Fibroblast of lung (primary cell): ENCODE measurements around the gene ULBP2. TPM values are rescaled to one million over a fixed set of nuclear protein-coding genes. Genes with fewer than 3 reads are reported as not detected.
"Not testable (repeated sequence)": the region's sequence is repeated elsewhere in the genome, so short reads cannot be mapped to it uniquely, and the experiment has no call there.

Experiments
- DNase-seq, 2 donors: peaks; one replicate each; pipeline versions ENCODE4 v3.0.0 to v3.0.0-alpha.2; 2010; ENCODE audit warnings: low read depth in 2 of 2
- H2AFZ ChIP-seq: 2 replicates; pipeline ENCODE4 v1.5.1; 2012; ENCODE audit warnings: low read length, control low read depth, inconsistent platforms
- H3K27ac ChIP-seq: 2 replicates; pipeline ENCODE4 v1.5.1; 2011; ENCODE audit warnings: low read length, control low read depth; ENCODE audit not compliant: insufficient read depth
- H3K27me3 ChIP-seq: 2 replicates; pipeline ENCODE4 v1.5.1; 2011; ENCODE audit warnings: mild to moderate bottlenecking, low read length; ENCODE audit not compliant: control insufficient read depth, insufficient read depth
- H3K36me3 ChIP-seq: 2 replicates; pipeline ENCODE4 v1.5.1; 2011; ENCODE audit warnings: low read length; ENCODE audit not compliant: control insufficient read depth, insufficient read depth
- H3K4me1 ChIP-seq: 2 replicates; pipeline ENCODE4 v1.5.1; 2011; ENCODE audit warnings: low read length; ENCODE audit not compliant: control insufficient read depth, insufficient read depth; ENCODE audit errors: extremely low read depth
- H3K4me2 ChIP-seq: 2 replicates; pipeline ENCODE4 v1.5.1; 2011; ENCODE audit warnings: low read length, control low read depth; ENCODE audit not compliant: insufficient read depth; ENCODE audit errors: extremely low read depth
- H3K4me3 ChIP-seq, 4 experiments: fragments of 200-600 bp in 1 of 4; sonication (generic) in 1 of 4; replicated peaks in 1 of 4; 2 replicates each; pipeline ENCODE4 v1.5.1; 2011 to 2016; ENCODE audit warnings: low read length in 4 of 4, low read depth in 3 of 4, mild to moderate bottlenecking in 3 of 4, control low read depth in 2 of 4, inconsistent platforms in 1 of 4, mixed read lengths in 1 of 4; ENCODE audit not compliant: insufficient read depth in 1 of 4; ENCODE audit errors: control extremely low read depth in 1 of 4
- H3K79me2 ChIP-seq: 2 replicates; pipeline ENCODE4 v1.5.1; 2012; ENCODE audit warnings: mild to moderate bottlenecking, low read length, inconsistent platforms; ENCODE audit not compliant: control insufficient read depth, insufficient read depth
- H3K9ac ChIP-seq: 2 replicates; pipeline ENCODE4 v1.5.1; 2011; ENCODE audit warnings: mild to moderate bottlenecking, low read length, control low read depth; ENCODE audit not compliant: insufficient read depth
- H3K9me3 ChIP-seq: 2 replicates; pipeline ENCODE4 v1.5.1; 2012; ENCODE audit warnings: low read depth, low read length; ENCODE audit not compliant: control insufficient read depth, insufficient read depth
- H4K20me1 ChIP-seq: 2 replicates; pipeline ENCODE4 v1.5.1; 2011; ENCODE audit warnings: low read length; ENCODE audit not compliant: control insufficient read depth, insufficient read depth; ENCODE audit errors: extremely low read depth
- CTCF ChIP-seq, 2 donors: IDR thresholded peaks in 1 of 2; conservative IDR thresholded peaks in 1 of 2; 1 replicate in 1 of 2; 2 replicates in 1 of 2; pipeline ENCODE4 v1.5.1; 2011 to 2012; ENCODE audit warnings: low read length in 2 of 2, control low read depth in 1 of 2, inconsistent platforms in 1 of 2, low read depth in 1 of 2, mild to moderate bottlenecking in 1 of 2
- EZH2 ChIP-seq: IDR thresholded peaks from 2 replicates; pipeline ENCODE4 v1.5.1; 2012; ENCODE audit warnings: low read length, control low read depth, mild to moderate bottlenecking; ENCODE audit errors: missing control alignments
- polyA plus RNA-seq, 2 donors: library from polyadenylated mRNA; depleted of rRNA in 1 of 2; stranded (reverse) in 1 of 2; unstranded in 1 of 2; fragments of >200 nt; gene quantifications; 2 replicates each; pipeline ENCODE4 v1.2.1, GENCODE V29; 2011 to 2012; ENCODE audit warnings: missing spikeins in 1 of 2
- total RNA-seq: library from RNA; depleted of rRNA; stranded (reverse); fragments of >200 nt; gene quantifications from 2 replicates; pipeline ENCODE4 v1.2.1, GENCODE V29; 2014

Gene ULBP2
- total and polyA plus RNA-seq, 2 donors (not counting 1 experiment from before 2014, with no cell fraction given) = 1.8 to 6.9 TPM

GRCh38 chr6:149990212-149990660, 48.4 kb downstream of the ULBP2 start:
- no peak overlapping the region for H3K4me3 ChIP-seq
- DNase-seq = no peak
- TF ChIP-seq EZH2 = peak; percentile 70
- TF ChIP-seq CTCF (conservative IDR thresholded peaks at IDR 0.05 in 1 of 2, IDR thresholded peaks at IDR 0.05 in 1 of 2; ENCODE audit: low read depth in 1 of 2, low read length in 2 of 2) = no peak
- no peaks in the 10 kb centered on the region for H3K4me1 ChIP-seq
- no peak overlapping the region for H2AFZ ChIP-seq
- peaks cover 66% of the 10 kb centered on the region for H3K27me3 ChIP-seq
- no peaks in the 10 kb centered on the region for H3K79me2 ChIP-seq
- peak overlapping the region; percentile 63 for H3K4me2 ChIP-seq
- H3K9ac ChIP-seq = no peak overlapping the region
- H3K27ac ChIP-seq = no peak overlapping the region
- no peaks in the 10 kb centered on the region for H3K36me3 ChIP-seq
- no peaks in the 10 kb centered on the region for H4K20me1 ChIP-seq
- no peaks in the 10 kb centered on the region for H3K9me3 ChIP-seq

- Histone ChIP-seq H3K9me3 (no peaks in the 10 kb centered on the region), H3K4me1 (no peaks in the 10 kb centered on the region), H2AFZ (no peak overlapping the region), H3K79me2 (no peaks in the 10 kb centered on the region), H3K9ac (no peak overlapping the region), H3K4me3 (peak overlapping the region in 1 of 4 experiments; percentile 27), H3K27me3 (peaks cover 59% of the 10 kb centered on the region), H4K20me1 (no peaks in the 10 kb centered on the region), H3K36me3 (no peaks in the 10 kb centered on the region), H3K27ac (no peak overlapping the region), H3K4me2 (peak overlapping the region; percentile 63)
- TF ChIP-seq CTCF (conservative IDR thresholded peaks at IDR 0.05 in 1 of 2, IDR thresholded peaks at IDR 0.05 in 1 of 2; ENCODE audit: low read depth in 1 of 2, low read length in 2 of 2) = no peak
- no peak for TF ChIP-seq EZH2
- DNase-seq = no peak
Measured at GRCh38 chr6:149990661-149991471, 49.1 kb downstream of the ULBP2 start.

DNA sequence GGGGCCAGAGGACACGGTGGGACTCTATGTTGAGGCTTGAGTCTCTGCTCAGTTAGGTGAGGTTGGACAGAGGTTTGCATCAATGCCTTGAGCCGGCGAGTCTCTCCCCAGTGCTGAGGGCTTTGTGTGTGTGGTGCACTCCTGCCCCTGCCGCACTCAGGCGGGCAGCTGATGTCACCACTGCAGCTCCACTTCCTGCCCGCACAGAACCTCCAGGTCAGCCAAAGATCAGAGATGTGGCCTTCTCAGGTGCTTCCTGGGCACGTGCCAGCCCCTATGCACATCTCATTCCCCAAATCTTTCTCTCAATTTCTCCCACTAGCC, 49.6 kb downstream of the ULBP2 start:
- H3K4me1 ChIP-seq, H3K36me3 ChIP-seq, H3K9me3 ChIP-seq, H4K20me1 ChIP-seq, H2AFZ ChIP-seq, H3K79me2 ChIP-seq, H3K4me3 ChIP-seq, H3K9ac ChIP-seq, H3K4me2 ChIP-seq, H3K27ac ChIP-seq, DNase-seq: not testable (repeated sequence)
- peaks cover 59% of the 10 kb centered on the region for H3K27me3 ChIP-seq
